ENCODE results near the gene DUSP28. TPM values are rescaled to one million over a fixed set of nuclear protein-coding genes. Genes with fewer than 3 reads are reported as not detected.

The DUSP28 gene
- total and polyA plus RNA-seq, 2 of the 8 experiments (the other 6 are each of a cell fraction or from before 2014, with no cell fraction given) = 2.1 to 2.3 TPM

GRCh38 chr2:240551811-240552210 is 8.3 kb upstream of the DUSP28 start:
- peaks cover 6 to 11% of the 10 kb centered on the region in 2 experiments; a peak in 2 of 4 replicates for H3K9me3 ChIP-seq (ENCODE audit: insufficient read depth in 2 of 2, low read depth in 1 of 2, low read length in 1 of 2)
- no peak overlapping the region for H2BK15ac ChIP-seq (ENCODE audit: low read length)
- 0% methylated on average over 1 of the region's 1 CpG; no CpG with 5 or more reads in 1 of the 2 experiments for WGBS, 2 experiments (ENCODE audit: extremely low coverage in 1 of 2, insufficient coverage in 1 of 2, insufficient read length in 1 of 2, insufficient replicate concordance in 2 of 2, low coverage in 1 of 2, low lambda C conversion rate in 2 of 2, missing lambda C conversion rate in 1 of 2)
- H4K5ac ChIP-seq (ENCODE audit: insufficient read length, low read depth, low read length) = no peak overlapping the region
- no peak for DNase-seq (ENCODE audit: low read depth in 1 of 2, low spot score in 2 of 2)
- no peak overlapping the region for H3K14ac ChIP-seq (ENCODE audit: insufficient read length)
- H4K20me1 ChIP-seq (replicated peaks in 1 of 2; ENCODE audit: control insufficient read depth in 1 of 2, insufficient read depth in 2 of 2, low read length in 2 of 2) = no peaks in the 10 kb centered on the region
- 0 out of 2 replicates have a peak, but pooled peaks cover 2% of the 10 kb centered on the region for H3K79me1 ChIP-seq (ENCODE audit: low read depth, low read length)
- no peak overlapping the region for H2BK20ac ChIP-seq (ENCODE audit: low read length)
- no peak overlapping the region for H2BK5ac ChIP-seq (ENCODE audit: low read depth, low read length)
- TF ChIP-seq CEBPB (IDR thresholded peaks at IDR 0.05; ENCODE audit: low read depth, low read length) (no peak), CHD1 (IDR thresholded peaks at IDR 0.05; ENCODE audit: low read depth, low read length) (no peak), SIX5 (IDR thresholded peaks at IDR 0.05; ENCODE audit: low read depth, low read length) (no peak), SIRT6 (IDR thresholded peaks at IDR 0.05; ENCODE audit: low read length) (no peak), KDM1A (IDR thresholded peaks at IDR 0.05; ENCODE audit: borderline replicate concordance, low read length) (no peak)
- H2BK120ac ChIP-seq (replicated peaks; ENCODE audit: low read depth, low read length) = no peak overlapping the region
- H3K36me3 ChIP-seq (ENCODE audit: control insufficient read depth in 2 of 4, insufficient read depth in 4 of 4, low read length in 3 of 4) = peaks cover 0 to 5% (median 3%) of the 10 kb centered on the region in 4 experiments; a peak in 2 of 8 replicates
- no peak overlapping the region for H3K27ac ChIP-seq (ENCODE audit: low read depth, low read length)
- H4K8ac ChIP-seq (ENCODE audit: extremely low read depth, insufficient read depth, low read length) = no peak overlapping the region
- ChIA-PET POLR2A (ENCODE audit: partially characterized antibody) (no interaction called here), CTCF (ENCODE audit: partially characterized antibody) (interaction anchor here (0.5 to 1.9 kb wide), 3 partner anchors 9 to 54 kb away, joined by 3 to 5 read pairs (median 4); no protein-coding TSS in a partner anchor)
- no peak overlapping the region for H3K4ac ChIP-seq (replicated peaks; ENCODE audit: insufficient read length, low read depth, low read length)
- no peak overlapping the region for H3K23ac ChIP-seq (ENCODE audit: insufficient read length)
- no peaks in the 10 kb centered on the region for H3K23me2 ChIP-seq (ENCODE audit: low read depth, low read length)
- no peak overlapping the region for H2BK12ac ChIP-seq (ENCODE audit: low read depth, low read length)
- no peak overlapping the region for H4K91ac ChIP-seq (replicated peaks; ENCODE audit: insufficient read length, low read length)
- H3K4me3 ChIP-seq (ENCODE audit: extremely low read depth in 1 of 4, insufficient read depth in 2 of 4, low read depth in 3 of 4, low read length in 4 of 4) = no peak overlapping the region
- H3K79me2 ChIP-seq (ENCODE audit: control insufficient read depth in 1 of 2, insufficient read depth in 2 of 2, low read length in 2 of 2) = no peaks in the 10 kb centered on the region
- H2AFZ ChIP-seq (ENCODE audit: low read length) = no peak overlapping the region
- H3K9ac ChIP-seq (replicated peaks in 1 of 4; ENCODE audit: extremely low read depth in 1 of 4, low read depth in 3 of 4, low read length in 3 of 4) = no peak overlapping the region
- no peak overlapping the region for H3K4me2 ChIP-seq (ENCODE audit: insufficient read depth in 1 of 2, low read depth in 2 of 2, low read length in 2 of 2)
- H3K4me1 ChIP-seq (replicated peaks in 1 of 4; ENCODE audit: control insufficient read depth in 3 of 4, insufficient read depth in 4 of 4, low read length in 3 of 4) = peaks cover 0 to 3% (median 0%) of the 10 kb centered on the region in 4 experiments; a peak in 2 of 7 replicates
- H3K56ac ChIP-seq (replicated peaks; ENCODE audit: insufficient read length, low read depth, low read length) = no peak overlapping the region
- FAIRE-seq = no peak
- H2AK5ac ChIP-seq (ENCODE audit: low read depth, low read length) = no peak overlapping the region
- H3K18ac ChIP-seq (ENCODE audit: extremely low read depth, low read length) = no peak overlapping the region
- peaks cover 0 to 5% (median 0%) of the 10 kb centered on the region in 4 experiments; a peak in 1 of 7 replicates for H3K27me3 ChIP-seq (replicated peaks in 1 of 4; ENCODE audit: control insufficient read depth in 3 of 4, extremely low read depth in 1 of 4, insufficient read depth in 3 of 4, low read length in 3 of 4)

Data from H1 (cell line).